CD4-positive, CD25-positive, alpha-beta regulatory T cell (primary cell): ENCODE results near the gene CFC1. TPM values are rescaled to one million over a fixed set of nuclear protein-coding genes. Genes with fewer than 3 reads are reported as not detected.
"Not testable (repeated sequence)": the region's sequence is repeated elsewhere in the genome, so short reads cannot be mapped to it uniquely, and the experiment has no call there.

ENCODE experiments used
- ATAC-seq, 2 donors: fragments of 150-1000 bp; cut with Tn5 transposase; one replicate each; pipeline ENCODE4 v1.10.0; 2021; ENCODE audit warnings: low read depth in 2 of 2, moderate number of reproducible peaks in 2 of 2, moderate library complexity in 1 of 2
- DNase-seq, 3 donors: peaks; one replicate each; pipeline versions ENCODE4 v3.0.0 to v3.0.0-alpha.2; 2012 to 2022; ENCODE audit warnings: mixed read lengths in 1 of 3
- H3K27ac ChIP-seq: one replicate; pipeline ENCODE4 v1.7.0; 2013; ENCODE audit warnings: mild to moderate bottlenecking, low read length; ENCODE audit not compliant: insufficient read depth, poor library complexity, severe bottlenecking
- H3K27me3 ChIP-seq: one replicate; pipeline ENCODE4 v1.7.0; 2013; ENCODE audit warnings: low read length; ENCODE audit not compliant: control insufficient read depth, insufficient read depth
- H3K36me3 ChIP-seq: one replicate; pipeline ENCODE4 v1.7.0; 2013; ENCODE audit warnings: mild to moderate bottlenecking, low read length, moderate library complexity; ENCODE audit not compliant: control insufficient read depth, insufficient read depth
- H3K4me1 ChIP-seq: 2 replicates; pipeline ENCODE4 v1.7.0; 2013; ENCODE audit warnings: mild to moderate bottlenecking, low read length; ENCODE audit not compliant: insufficient read depth, control insufficient read depth, poor library complexity, severe bottlenecking
- H3K4me3 ChIP-seq: one replicate; pipeline ENCODE4 v1.7.0; 2013; ENCODE audit warnings: low read depth, mild to moderate bottlenecking, low read length, moderate library complexity
- H3K9me3 ChIP-seq, 2 experiments: 1 replicate in 1 of 2; 2 replicates in 1 of 2; pipeline ENCODE4 v1.7.0; 2013; ENCODE audit warnings: low read length in 2 of 2, mild to moderate bottlenecking in 1 of 2, moderate library complexity in 1 of 2; ENCODE audit not compliant: control insufficient read depth in 2 of 2
- H3K27ac Mint-ChIP-seq, 3 donors: one replicate each; pipeline ENCODE4 v1.8.0; 2020 to 2022; ENCODE audit warnings: mild to moderate bottlenecking in 3 of 3, mixed read lengths in 3 of 3, moderate library complexity in 2 of 3
- H3K27me3 Mint-ChIP-seq: one replicate; pipeline ENCODE4 v1.8.0; 2022; ENCODE audit warnings: mild to moderate bottlenecking, mixed read lengths
- H3K36me3 Mint-ChIP-seq: one replicate; pipeline ENCODE4 v1.8.0; 2020; ENCODE audit warnings: mixed read lengths
- H3K4me1 Mint-ChIP-seq, 4 donors: one replicate each; pipeline ENCODE4 v1.8.0; 2020 to 2022; ENCODE audit warnings: mixed read lengths in 4 of 4, mild to moderate bottlenecking in 1 of 4
- H3K4me3 Mint-ChIP-seq, 4 donors: one replicate each; pipeline ENCODE4 v1.8.0; 2020 to 2022; ENCODE audit warnings: mild to moderate bottlenecking in 4 of 4, mixed read lengths in 4 of 4, moderate library complexity in 3 of 4
- H3K9me3 Mint-ChIP-seq, 7 donors: one replicate each; pipeline ENCODE4 v1.8.0; 2020 to 2022; ENCODE audit warnings: mixed read lengths in 7 of 7, mild to moderate bottlenecking in 3 of 7, moderate library complexity in 2 of 7
- polyA plus RNA-seq, 4 donors: library from polyadenylated mRNA; unstranded; fragments of 300-500 nt; fragmentation: Illumina TruSeq; gene quantifications; one replicate each; pipeline ENCODE4 v1.2.3, GENCODE V29; 2021
- total RNA-seq: library from RNA; stranded (reverse); gene quantifications from one replicate; pipeline ENCODE4 v1.2.3, GENCODE V29; 2022

CFC1 gene
- total and polyA plus RNA-seq, 5 donors from 2014 or later, result not detected

DNA sequence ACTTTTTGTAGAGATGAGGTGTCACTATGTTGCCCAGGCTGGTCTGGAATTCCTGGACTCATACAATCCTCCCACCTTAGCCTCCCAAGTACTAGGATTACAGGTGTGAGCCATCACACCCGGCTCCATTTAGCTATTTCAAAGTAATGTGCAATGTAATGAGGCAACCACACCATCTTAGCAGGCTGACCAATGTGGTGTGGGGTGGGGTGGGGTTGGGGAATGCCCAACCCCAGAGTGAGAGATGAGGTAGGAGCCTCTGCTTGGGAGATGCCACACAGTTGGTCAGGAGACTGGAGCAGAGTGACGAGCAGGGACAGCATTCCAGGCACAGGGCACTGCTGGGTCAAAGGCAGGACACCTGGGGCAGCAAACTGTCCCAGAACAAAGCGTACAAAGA is 51.0 kb downstream of the CFC1 start:
- H3K4me1 Mint-ChIP-seq, H3K9me3 Mint-ChIP-seq, H3K27me3 ChIP-seq, H3K4me3 ChIP-seq, H3K4me1 ChIP-seq, DNase-seq, H3K36me3 ChIP-seq, ATAC-seq, H3K27ac ChIP-seq, H3K9me3 ChIP-seq, H3K27me3 Mint-ChIP-seq, H3K4me3 Mint-ChIP-seq, H3K36me3 Mint-ChIP-seq, H3K27ac Mint-ChIP-seq: not testable (repeated sequence)

DNA sequence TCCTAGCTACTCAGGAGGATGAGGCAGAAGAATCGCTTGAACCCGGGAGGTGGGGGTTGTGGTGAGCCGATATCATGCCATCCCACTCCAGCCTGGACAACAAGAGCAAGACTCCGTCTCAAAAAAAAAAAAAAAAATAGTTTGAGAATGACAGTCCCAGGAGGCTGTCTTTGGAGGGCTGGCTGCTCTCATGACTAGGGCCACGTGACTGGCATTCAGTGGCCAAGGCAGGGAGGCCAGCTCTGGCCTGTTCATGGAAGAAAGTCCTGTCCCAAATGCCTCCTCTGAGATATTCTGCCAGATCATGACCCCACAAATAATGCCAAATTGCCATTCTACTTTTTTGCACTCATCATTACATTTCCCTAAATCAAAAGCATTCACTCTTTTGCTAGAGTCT is 54.4 kb downstream of the CFC1 start:
- not testable (repeated sequence) for H3K27me3 Mint-ChIP-seq, H3K36me3 Mint-ChIP-seq, H3K9me3 ChIP-seq, H3K4me3 ChIP-seq, H3K27me3 ChIP-seq, H3K4me1 Mint-ChIP-seq, DNase-seq, H3K4me3 Mint-ChIP-seq, H3K9me3 Mint-ChIP-seq, H3K36me3 ChIP-seq, H3K27ac ChIP-seq, H3K4me1 ChIP-seq, ATAC-seq, H3K27ac Mint-ChIP-seq

GRCh38 chr2:130543785-130544528 is 55.4 kb downstream of the CFC1 start:
- not testable (repeated sequence) for H3K27ac ChIP-seq, H3K27me3 ChIP-seq, H3K4me3 Mint-ChIP-seq, H3K36me3 Mint-ChIP-seq, ATAC-seq, H3K9me3 ChIP-seq, DNase-seq, H3K4me1 ChIP-seq, H3K4me3 ChIP-seq, H3K9me3 Mint-ChIP-seq, H3K27me3 Mint-ChIP-seq, H3K4me1 Mint-ChIP-seq, H3K36me3 ChIP-seq, H3K27ac Mint-ChIP-seq

DNA sequence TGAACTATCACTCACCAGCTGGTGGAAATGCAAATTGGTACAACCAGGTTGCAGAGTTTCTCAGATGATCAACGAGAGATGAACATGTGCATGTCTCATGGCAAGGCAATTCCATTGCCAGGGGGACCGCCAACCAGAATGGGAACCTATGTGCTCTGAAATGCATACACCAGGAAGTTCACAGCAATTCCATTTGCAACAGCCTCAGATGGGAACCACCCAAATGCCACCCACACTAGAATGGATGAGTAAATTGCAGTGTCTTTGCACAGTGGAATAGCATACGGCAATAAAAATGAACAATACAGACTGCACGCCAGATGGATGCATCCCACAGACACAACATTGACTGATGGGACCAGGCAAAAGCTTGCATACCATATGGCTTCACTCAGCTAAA is 56.6 kb downstream of the CFC1 start:
- not testable (repeated sequence) for H3K9me3 ChIP-seq, H3K27me3 ChIP-seq, H3K4me3 Mint-ChIP-seq, H3K36me3 Mint-ChIP-seq, DNase-seq, H3K36me3 ChIP-seq, H3K4me1 Mint-ChIP-seq, H3K27me3 Mint-ChIP-seq, H3K9me3 Mint-ChIP-seq, ATAC-seq, H3K27ac ChIP-seq, H3K4me1 ChIP-seq, H3K4me3 ChIP-seq, H3K27ac Mint-ChIP-seq

Other genes with a start within 250 kb of the CFC1 start
- 61.3 TPM for gene PTPN18, start 243.5 kb downstream of the CFC1 start, total RNA-seq
- 10 to 100 TPM; 42.2 to 58.3 (median 49.1) TPM for gene PTPN18, start 243.5 kb downstream of the CFC1 start, polyA plus RNA-seq
- gene POTEI, start 90.2 kb downstream of the CFC1 start, total RNA-seq, result not detected
- gene POTEI, start 90.2 kb downstream of the CFC1 start, polyA plus RNA-seq, result not detected
- not detected for gene CFC1B, start 78.4 kb downstream of the CFC1 start, total RNA-seq
- gene CFC1B, start 78.4 kb downstream of the CFC1 start, polyA plus RNA-seq, result not detected
- gene POTEJ, start 11.9 kb upstream of the CFC1 start, total RNA-seq, result not detected
- not detected for gene POTEJ, start 11.9 kb upstream of the CFC1 start, polyA plus RNA-seq
- not detected for gene GPR148, start 129.5 kb upstream of the CFC1 start, total RNA-seq
- not detected for gene GPR148, start 129.5 kb upstream of the CFC1 start, polyA plus RNA-seq
- gene AMER3, start 156.0 kb upstream of the CFC1 start, total RNA-seq, result not detected
- not detected for gene AMER3, start 156.0 kb upstream of the CFC1 start, polyA plus RNA-seq
- 1.7 TPM for gene ARHGEF4, start 237.3 kb upstream of the CFC1 start, total RNA-seq
- gene ARHGEF4, start 237.3 kb upstream of the CFC1 start, polyA plus RNA-seq, result under 1 TPM in 3 of 4 donors, not detected in 1; 0.22 to 0.69 (median 0.27) TPM